HG03159 (cell line): Measurements from ENCODE around the gene SLC22A31.

Source experiments
- ATAC-seq: cut with Tn5 transposase; IDR thresholded peaks from one replicate; pipeline ENCODE4 v1.9.1; 2021; ENCODE audit warnings: mild to moderate bottlenecking, moderate library complexity; ENCODE audit not compliant: unreplicated experiment

Gene SLC22A31

GRCh38 chr16:89179656-89180315 is 20.6 kb downstream of the SLC22A31 start:
- ATAC-seq = no peak

DNA sequence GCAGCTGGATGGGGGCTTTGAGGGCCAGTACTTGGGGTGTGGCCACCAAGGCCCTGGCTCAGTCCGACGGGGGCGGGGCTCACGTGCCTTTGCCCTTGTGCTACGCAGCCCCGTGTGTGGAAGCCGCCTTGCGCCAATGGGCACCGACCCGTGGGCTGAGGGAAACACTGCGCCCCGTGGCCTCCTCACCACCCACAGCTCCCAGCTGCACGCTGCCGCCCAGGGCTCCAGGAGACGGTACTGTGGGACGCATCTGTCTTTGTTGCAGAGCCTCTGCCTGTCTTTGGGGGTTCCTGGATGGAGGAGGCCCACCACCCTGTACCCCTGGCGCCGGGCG is 21.2 kb downstream of the SLC22A31 start:
- ATAC-seq = no peak

GRCh38 chr16:89178453-89179147 is 21.7 kb downstream of the SLC22A31 start:
- ATAC-seq = no peak

- no peak for ATAC-seq
Observed at GRCh38 chr16:89177501-89177900, 22.8 kb downstream of the SLC22A31 start.

DNA sequence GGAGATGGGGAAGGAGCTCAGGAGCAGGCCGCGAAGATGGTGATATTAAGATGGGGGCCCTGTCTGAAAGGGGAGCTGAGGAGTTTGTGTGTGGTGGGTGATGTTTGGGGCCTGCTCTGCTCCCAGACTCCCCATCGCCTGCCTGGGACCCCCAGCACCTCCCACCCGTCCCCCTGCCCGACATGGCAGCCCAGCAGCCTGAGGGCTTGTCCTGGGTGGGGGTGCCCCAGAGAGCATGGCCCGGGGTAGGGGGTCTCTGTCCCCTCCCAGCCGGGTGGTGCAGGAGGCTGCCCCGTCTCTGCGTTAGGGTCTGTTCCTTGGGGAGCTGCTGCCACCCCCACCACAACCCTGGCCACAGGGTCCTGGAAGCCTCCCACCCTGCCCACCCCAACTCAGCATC is 23.6 kb downstream of the SLC22A31 start:
- no peak for ATAC-seq

DNA sequence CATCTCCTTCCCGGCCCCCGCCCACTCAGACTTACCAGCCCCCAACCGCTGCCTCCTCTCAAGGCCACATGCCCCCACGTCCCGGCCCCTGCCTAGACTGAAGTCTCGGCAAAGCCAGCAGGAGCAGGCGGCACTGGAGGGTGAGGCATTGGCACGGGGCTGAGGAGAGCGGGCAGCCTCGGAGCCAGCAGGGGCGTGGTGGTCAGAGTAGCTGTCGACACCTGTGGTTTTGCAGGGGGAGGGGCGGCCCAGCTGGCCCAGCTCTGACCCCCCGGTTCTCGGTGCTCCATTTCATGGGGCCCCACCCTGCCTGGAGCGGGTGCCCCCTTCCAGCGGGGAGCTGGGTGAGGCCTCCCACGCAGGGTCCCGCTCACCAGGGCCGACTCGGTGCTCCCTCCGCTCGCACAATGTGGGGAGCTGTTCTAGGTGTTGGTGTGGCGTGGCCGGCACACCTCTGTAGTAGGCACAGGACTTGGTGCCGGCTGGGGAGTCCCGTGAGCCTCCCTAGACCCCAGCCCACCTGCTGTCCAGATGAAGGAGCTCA is 24.1 kb downstream of the SLC22A31 start:
- no peak for ATAC-seq

GRCh38 chr16:89175280-89176146 is 24.8 kb downstream of the SLC22A31 start:
- ATAC-seq = no peak

DNA sequence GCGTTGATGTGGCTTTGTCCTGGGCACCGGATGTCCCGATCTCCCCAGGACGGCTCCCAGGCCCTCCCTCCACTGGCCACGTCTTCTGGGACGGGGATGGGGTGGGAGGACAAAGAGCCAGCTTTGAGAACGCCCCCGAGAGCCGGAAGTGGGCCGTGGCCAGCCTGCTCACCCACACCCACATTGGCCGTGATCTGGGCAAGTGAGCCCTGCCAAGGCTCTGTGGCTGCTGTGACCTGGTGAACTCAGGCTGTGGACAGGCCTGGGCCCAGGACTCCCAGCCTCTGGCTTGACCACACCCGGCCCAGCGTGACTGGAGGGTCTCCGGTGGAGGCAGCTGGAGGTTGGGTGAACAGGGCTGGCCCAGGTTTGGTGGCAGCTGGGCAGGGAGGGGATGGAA is 25.5 kb downstream of the SLC22A31 start:
- ATAC-seq = no peak

DNA sequence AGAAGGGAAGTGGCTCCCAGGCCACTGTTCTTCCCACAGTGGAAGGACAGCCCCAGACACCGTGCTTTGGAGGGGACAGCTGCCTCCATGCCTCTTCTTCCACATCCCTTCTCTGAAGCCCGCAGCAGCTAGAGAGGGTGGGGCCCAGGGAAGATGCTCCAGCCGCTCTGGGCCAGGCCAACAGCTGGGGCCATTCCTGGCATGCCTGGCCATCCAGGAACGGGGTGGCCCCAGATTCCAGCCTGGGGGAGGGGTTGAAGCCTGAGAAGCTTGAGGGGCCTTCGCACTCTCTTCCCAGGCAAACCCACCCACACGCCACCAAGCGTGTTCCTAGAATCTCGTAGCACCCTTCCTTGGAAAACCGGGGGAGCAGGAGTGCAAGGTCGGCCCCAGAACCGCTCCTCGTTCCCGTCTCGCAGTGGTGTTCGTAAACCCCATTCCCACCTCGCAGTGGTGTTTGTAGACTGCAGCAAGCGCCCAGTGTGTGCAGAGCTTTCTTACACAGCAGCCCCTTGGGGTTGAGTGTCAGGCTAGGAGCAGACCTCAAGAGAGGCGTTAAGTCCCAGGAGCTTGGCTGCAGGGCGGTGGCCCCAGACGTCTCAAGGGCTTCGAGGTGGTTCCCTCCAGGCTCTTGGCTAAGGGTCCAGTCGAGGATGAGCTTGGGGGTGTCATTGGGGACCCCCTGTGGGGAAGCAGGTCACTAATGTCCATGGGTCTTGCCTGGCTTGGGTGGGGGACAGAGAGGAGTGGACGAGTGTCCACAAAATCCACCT is 26.1 kb downstream of the SLC22A31 start:
- ATAC-seq = no peak

DNA sequence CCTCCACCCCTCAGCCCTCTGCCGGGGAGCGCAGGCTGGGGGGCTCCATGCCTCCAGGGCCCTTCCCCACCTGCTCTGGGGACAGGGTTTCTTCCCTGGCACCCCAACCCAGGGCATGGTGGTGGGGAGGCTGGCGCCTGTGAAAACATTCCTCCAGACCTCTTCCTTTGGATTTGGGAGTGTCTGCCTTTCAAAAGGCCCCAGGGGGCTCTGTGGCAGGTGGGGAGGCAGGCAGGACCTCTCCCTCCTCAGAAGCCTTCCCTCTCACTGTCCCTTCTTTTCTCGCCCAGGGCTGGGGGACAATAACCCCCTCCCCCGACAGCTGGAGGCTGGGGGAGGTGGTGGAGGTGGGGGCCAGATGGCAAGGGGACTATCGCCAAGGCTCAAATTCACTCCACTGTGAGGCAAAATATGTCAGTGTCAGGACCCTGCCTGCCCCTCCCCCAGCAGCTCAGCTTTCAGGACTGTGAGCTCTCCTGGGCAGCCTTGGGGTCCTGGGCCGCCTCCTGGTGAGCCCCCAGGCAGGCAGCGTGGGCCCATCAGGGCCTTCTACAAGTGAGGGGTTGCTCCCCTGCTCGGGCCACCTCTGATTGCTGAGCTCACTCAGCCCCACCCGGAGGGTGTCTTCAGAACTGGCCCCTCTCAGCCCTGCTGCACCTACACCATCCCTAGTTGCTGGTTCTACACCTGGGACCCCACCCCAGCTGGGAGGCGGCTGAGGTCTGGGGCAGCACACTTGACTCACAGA is 27.0 kb downstream of the SLC22A31 start:
- no peak for ATAC-seq

GRCh38 chr16:89172528-89173173 is 27.7 kb downstream of the SLC22A31 start:
- no peak for ATAC-seq

GRCh38 chr16:89172171-89172527 is 28.2 kb downstream of the SLC22A31 start:
- no peak for ATAC-seq

DNA sequence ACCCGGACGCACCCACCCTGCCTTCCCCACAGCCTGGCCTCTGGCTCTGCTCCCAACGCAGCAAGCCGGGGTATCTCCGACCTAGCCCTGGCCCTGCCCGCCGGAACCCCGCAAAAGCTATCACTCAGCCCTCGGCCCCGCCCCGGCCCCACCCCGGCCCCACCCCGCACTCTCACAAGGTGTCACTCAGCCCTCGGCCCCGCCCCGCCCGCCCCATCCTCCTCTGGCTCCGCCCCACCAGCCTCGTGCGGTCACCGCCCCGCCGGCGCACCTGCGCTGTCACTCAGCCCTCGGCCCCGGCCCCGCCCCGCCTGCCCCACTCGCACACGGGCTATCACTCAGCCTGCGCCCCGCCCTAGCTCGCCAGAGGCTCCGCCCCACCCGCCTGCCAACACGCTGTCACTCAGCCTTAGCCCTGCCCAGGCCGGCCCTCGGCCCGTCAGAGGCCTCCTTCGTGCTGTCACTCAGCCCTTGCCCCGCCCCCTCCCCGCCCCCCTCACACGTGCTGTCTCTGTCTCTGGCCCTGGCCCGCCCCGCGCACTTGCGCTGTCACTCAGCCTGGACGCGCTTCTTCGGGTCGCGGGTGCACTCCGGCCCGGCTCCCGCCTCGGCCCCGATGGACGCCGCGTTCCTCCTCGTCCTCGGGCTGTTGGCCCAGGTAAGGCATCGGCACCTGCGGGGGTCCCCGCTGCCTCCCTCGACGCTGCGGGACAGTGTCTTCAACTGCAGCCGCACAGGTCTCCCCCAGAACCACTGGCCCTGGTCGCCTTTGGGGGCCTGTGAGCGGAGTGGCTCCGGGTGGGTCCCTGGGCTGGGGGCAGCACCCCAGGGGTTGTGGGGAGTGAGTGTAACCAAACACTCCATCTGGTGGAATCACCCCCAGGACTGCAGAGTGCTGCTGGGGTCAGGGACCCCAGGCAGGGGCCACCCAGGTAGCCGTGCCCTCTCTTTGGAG is 28.8 kb downstream of the SLC22A31 start, which contains the start of gene CDH15:
CDH15 (plus strand) TSS at position 533 of the 955 bp plus-strand sequence; CDS start at position 617, 84 bp downstream.
- peak; percentile 69 for ATAC-seq

DNA sequence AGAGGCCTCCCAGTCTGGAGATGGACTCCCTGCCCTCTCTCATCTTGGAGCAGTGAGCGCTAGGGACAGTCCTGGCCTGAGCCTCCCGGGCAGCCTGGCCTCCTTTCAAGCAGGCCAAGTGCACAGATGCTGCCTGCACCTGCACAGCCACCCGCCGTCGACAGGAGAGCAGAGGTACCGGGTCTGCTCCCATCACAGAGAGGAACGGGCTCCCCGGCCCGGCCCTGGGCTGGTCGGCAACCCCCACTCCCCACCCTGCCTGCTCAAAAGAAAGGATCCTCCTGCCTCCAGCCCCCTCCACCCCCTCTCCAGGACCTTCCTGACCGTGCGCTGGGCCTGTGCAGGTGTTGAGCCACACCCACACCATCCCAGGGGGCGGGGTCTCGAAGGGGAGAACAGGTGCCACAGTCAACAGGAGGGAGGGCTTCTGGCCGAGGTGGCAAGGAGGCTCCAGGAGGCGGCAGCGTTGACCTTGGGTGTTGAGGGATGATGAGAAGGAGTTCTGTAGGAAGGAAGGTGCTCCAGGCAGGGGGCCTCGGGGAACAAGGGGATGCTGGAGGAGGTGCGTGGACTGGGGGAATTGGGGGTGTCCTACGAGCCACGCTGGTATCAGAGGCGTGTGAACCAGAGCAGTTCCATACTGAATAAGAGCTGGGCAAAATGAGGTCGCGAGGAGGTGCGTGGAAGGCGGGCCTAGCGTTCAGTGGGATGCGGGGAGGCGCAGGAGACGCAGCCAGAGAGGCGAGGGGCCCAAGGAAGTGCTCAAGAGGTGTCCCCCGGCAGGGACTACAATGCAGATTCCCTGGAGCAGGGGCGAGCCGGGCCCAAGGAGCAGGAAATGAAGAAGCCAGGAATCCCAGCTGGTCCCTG is 29.8 kb downstream of the SLC22A31 start:
- no peak for ATAC-seq

- no peak for ATAC-seq
Observed at GRCh38 chr16:89169778-89170177, 30.6 kb downstream of the SLC22A31 start.

DNA sequence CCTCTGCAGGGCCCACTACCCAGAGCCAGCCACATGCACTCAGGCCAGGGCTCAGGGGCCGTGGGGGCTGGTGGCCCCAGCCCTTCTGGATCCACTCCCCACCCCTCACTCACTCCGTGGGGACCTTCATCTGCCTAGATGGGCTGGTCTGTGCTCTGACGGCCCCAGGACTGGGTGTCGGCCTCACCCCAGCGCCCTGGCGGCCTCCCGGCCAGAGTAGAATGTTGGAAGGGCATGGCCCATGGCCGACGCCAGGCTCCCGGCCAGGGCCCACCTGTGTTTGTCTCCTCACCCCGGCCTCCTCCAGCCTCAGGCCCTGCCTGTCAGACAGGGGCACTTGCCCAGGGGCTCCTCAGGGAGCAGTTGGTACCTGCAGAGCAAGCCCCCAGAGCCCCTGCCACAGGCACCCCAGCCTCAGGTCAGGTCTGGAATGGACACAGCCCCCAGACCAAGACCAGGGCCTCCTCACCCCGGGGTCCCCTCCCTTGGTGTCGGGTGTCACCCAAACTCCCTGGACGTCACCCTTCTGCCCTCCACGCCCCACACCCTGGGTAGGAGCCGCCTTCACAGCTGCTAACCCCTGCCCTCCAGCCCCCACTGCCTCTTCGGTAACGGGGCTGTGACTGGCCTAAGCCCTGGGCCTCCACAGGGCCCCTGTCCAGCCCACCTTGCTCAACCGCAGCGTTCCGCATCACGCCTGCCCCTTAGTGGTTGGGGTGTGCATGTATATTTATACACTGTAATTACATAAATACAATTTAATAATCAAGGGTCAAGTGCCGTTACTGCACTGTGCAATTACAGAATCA is 31.8 kb downstream of the SLC22A31 start:
- no peak for ATAC-seq
